HG03469 (cell line): Measurements from ENCODE around the gene DZIP3.
"Not testable (repeated sequence)": the region's sequence is repeated elsewhere in the genome, so short reads cannot be mapped to it uniquely, and the experiment has no call there.

Source experiments
- ATAC-seq: cut with Tn5 transposase; IDR thresholded peaks from one replicate; pipeline ENCODE4 v1.9.1; 2021; ENCODE audit warnings: mild to moderate bottlenecking, moderate library complexity, moderate number of reproducible peaks; ENCODE audit not compliant: unreplicated experiment

The DZIP3 gene

DNA sequence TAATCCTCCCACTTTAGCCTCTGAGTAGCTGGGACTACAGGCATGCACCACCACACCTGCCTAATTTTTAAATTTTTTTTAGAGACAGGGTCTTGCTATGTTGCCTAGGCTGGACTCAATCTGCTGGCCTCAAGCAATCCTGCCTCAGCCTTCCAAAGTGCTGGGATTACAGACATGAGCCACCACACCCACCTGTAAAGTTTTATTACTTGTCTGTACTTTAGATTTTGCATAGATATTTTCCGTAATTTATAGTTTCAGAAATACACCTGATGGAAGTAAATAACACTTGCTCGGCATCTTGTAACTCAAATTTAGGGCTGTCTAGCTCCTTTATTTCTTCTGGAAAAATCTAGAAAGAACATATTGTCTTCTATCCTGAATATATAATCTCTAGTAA is 5.8 kb downstream of the DZIP3 start:
- ATAC-seq: no peak

DNA sequence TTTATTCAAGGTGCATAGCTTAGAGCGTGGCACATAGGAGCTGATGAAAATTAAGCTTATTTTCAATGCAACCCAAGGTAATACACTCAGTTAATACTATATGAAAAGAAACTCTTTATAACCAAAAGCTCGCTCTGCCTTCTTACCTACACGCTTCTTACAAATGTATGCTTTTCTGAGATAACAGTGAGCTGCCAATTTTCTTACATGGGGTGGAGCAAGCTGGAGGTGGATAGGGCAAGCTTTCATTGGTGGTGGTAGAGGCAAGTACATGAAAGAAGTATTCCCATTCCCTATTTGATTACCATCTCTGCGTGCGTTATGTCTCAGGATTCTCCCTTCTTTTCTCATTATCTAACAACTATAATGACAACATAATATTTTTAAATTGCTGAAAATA is 8.9 kb downstream of the DZIP3 start:
- no peak for ATAC-seq

DNA sequence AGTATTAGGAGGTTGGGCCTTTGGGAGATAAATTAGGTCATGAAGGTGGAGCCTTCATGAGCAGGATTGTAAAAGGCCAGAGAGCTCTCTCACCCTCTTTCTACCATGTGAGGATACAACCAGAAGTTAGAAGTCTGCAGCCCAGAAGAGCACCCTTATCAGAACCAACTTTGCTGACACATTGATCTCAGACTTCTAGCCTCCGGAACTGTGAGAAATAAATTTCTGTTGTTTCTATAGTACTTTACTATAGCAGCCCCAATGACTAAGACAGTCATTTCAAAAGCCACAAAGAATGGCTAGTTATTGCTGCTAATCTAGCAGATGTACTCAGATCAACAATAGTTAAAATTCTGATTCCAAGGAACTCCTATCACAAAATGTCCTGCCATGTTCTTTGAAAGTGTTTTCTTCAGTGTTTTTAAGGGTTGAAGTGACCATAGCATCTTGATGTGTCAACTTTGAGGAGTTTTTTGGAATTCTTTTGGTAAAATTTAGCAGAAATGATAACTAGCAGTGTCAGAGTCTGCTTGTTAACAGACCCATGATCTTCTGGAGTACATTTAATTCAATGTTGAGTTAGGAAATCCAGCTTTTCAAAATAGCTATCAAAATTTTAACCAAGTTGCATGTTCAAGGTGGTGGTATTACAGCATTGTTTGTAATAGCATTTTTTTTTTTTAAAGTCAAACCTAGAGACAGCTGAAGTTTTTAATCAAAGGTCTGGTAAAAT is 10.3 kb downstream of the DZIP3 start:
- no peak for ATAC-seq

DNA sequence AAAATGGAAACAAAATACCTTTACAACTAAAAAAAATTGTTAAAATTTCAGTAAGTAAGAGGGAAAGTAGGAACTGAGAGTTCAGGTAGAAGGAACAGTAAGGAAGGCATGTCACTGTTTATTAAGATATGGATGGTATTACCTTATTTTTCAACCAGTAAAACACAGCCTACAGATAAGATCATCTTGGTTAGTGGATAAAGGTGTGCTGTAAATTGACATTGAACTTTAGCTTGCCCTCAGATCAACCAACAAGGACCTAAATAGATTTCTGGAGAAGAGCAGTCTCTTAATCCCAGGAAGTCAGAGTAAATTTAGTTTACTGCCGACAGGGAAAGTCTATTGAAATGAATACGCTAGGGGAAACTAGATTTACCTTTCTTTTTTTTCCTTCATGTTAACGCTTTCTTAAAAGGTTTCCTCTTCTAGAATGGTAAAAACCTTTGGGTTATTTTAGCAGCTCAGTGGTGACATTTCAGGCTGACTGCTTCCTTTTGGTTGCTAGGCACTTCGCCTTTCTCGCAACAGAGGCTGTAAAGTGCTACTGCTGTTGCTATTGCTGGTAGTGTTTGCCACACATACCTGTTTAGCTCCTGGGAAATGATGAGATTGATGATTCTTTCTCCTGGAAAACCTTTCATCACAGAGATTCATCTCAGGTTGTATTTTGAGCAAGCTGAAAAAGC is 12.9 kb downstream of the DZIP3 start:
- ATAC-seq: peak; percentile 55

DNA sequence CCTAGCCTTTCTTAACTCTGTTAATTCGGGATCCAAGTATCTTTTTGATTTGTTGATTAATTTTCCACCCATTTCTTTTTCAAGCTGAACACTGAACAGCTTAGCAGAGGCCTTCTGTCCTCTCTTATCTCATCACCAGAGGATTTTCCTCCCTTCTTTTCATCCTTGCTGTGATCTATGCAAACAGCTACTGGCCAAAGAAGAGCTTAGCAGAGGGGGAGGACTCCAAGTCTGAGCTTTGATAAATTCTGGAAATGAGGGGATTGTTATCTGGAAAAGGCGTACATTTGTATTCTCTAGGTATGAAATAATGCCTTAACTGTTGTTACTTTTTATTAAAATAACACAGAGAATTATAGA is 13.4 kb downstream of the DZIP3 start:
- ATAC-seq: no peak

DNA sequence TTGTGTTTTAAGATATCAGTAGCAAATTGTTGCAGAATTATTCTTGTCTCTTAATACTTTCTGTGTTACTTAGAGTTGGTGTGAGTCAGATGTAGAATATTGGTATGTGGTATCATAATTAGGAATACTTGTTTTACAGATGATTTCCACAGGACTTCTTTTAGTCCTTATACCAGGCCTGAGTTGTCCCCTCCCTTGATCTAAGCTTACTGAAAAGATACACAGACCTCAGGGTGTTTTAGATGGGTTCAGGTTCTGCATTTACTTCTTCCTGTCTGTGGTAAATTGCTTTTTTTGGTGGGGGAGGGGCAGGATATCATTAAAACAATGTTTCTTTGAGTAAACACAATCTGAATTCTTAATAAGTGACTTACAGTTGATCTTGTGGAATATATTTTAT is 14.2 kb downstream of the DZIP3 start:
- no peak for ATAC-seq

DNA sequence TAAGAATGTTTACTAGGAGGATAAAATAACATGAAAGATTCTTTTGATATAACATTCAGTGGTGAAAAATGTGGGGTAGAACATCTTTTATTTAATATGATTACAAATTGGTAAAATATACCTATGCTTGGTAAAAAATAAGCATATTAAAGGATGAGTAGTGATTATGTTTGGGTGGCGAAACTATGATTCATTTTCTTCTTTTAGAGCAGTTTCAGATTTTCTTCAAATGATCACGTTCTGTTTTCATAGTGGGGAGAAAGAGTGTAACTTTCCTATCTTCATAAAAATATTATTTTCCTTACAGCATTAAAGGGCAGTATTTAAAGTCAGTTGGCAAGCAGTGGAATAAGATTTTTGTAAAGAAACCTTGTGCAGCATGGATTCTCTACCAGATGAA is 15.5 kb downstream of the DZIP3 start:
- no peak for ATAC-seq

DNA sequence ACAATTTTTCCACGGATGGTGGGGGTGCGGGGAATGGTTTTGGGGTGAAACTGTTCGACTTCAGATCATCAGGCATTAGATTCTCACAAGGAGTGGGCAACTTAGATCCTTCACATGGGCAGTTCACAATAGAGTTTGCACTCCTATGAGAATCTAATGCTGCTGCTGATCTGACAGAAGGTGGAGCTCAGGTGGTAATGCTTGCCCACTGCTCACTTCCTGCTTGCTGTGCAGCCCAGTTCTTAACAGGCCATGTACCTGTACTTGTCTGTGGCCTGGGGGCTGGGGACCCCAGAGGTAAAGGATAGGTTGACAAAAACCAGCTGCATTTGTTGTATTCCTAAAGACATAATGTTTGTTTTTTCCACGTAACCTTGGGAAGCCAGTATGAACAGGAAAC is 16.0 kb downstream of the DZIP3 start:
- no peak for ATAC-seq

DNA sequence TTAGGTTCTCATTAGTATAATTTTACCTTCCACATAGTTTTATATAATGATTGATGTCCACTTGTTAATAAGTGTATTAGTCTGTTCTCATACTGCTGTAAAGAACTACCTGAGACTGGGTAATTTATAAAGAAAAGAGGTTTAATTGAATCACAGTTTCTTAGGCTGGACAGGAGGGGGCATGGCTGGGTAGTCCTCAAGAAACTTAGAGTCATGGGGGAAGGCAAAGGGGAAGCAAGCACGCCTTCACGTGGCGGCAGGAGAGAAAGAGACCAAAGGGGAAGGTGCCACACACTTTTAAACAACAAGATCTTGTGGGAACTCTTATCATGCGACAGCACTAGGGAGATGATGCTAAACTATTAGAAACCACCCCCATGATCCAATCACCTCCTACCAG is 19.2 kb downstream of the DZIP3 start:
- no peak for ATAC-seq

DNA sequence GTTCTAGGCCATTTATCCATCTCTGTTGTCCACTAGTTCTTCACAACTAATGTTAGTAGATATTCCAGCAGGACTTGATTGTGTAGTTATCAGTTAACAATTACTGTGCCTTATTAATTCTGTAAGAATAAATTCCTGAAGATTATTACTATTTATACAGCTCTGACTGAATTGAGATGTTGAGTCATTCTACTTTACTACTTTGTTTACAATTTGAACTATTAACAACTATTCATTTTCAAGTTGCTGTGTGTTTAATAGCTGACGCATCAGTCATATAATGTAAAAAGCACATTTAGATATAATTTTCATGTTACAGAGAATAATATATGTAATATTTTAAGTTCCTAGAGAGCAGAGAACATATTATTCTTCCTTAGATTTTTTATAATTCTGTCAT is 21.1 kb downstream of the DZIP3 start:
- ATAC-seq: no peak

DNA sequence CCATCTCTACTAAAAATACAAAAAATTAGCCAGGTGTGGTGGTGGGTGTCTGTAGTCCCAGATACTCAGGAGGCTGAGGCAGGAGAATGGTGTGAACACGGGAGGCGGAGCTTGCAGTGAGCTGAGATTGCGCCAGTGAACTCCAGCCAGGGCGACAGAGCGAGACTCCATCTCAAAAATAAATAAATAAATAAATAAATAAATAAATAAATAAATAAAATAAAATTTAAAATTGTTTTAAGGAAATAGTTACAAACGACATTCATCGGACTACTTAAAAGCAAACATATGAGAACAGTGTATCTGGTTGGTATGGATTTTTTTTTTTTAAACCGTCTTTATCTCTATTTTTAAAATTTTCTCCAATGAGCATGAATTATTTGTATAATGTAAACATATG is 26.6 kb downstream of the DZIP3 start:
- ATAC-seq: not testable (repeated sequence)

DNA sequence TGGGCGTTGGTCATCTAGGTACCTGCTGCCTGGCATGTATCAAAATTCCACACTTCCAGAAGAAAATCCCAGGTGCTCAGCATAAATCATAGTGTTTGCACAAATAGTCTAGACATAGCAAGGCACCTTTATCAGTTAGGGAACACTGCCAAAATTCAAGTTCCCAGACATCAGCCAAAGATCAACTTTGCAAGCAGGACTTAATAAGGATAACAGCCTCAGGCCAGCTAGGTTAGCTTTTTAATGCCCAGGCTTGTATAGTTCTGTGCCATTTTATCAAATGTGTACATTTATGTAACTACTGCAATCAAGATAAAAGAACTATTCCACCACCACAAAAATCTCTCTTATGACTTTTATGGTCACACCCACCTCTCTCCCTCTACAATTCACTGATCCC is 30.7 kb downstream of the DZIP3 start:
- ATAC-seq: no peak

DNA sequence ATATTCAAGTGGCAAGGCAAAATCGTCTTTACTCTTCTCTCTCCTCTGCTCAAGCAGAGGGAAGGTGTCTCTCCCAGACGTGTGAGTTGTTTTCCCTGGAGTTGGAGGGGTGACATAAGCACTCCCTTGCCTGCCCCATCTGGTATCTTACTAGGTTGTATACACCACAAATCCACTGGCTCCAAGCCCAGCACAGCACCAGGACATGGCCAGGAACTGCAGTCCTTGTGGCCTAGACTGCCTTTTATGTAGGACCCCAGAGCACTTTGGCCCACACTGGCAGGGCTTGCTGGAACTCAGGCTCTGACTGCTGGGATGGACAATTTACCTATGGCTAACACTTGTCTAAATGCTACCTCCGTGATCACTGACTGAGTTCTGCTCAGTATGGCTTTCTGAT is 34.0 kb downstream of the DZIP3 start:
- no peak for ATAC-seq

DNA sequence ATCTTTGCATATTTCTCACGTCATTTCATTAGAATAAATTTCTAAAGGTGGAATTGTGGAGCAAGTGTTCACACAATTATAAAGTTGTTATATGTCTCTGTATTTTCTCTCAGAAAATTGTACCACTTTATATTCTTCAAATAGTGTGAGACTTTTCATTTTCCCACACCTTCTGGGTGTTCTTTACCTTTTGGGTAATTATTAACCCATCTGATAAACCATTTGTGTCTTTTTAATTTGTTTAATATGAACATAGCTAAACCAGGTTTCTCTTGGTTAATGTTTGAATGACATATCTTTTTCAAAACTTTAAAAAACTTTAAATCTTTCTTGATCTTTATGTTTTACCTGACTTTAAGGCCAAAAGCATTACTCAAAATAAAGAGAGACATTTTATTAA is 40.5 kb downstream of the DZIP3 start:
- ATAC-seq: no peak

DNA sequence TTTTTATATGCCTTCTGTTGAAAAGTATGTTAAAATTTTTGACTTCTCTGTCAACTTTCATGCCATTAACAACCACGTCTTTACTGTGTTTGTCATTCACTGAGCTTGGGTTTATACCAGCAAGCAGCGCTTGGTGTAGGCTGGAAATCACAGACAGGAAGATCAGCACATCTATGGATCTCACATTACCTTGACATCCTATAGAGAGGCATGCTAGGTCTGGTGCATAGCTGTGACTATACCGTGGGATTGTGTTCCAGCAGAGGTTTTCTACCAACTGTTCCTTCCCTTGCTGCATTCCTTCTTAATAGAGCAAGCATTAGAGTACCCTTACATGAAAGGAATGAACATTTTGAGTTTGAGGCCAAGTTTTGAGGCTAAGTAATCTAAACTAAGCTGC is 53.0 kb downstream of the DZIP3 start:
- ATAC-seq: no peak

DNA sequence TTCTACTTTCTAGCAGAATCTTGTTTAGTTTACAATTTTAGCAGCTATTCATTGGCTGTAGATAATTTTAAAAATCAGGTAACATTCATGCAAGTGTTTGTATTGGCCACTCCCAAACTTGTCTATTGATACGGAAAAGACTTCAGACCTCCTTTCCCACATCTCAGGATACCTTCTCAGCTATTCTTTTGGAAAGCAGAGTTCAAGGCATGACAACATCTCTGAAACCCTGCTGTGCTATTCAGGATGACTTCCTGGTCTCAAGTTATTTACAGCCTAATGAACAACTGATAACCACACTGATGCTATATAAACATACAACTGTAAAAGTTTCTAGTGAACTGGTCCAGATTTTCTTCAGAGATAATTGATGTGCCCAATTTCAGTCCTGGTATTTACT is 55.8 kb downstream of the DZIP3 start:
- ATAC-seq: no peak

DNA sequence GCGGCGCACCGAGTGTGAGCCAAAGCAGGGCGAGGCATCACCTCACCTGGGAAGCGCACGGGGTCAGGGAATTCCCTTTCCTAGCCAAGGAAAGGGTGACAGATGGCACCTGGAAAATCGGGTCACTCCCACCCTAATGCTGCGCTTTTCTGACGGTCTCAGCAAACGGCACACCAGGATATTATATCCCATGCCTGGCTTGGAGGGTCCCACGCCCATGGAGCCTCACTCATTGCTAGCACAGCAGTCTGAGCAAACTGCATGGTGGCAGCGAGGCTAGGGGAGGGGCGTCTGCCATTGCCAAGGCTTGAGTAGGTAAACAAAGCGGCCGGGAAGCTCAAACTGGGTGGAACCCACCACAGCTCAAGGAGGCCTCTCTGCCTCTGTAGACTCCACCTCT is 66.1 kb downstream of the DZIP3 start:
- not testable (repeated sequence) for ATAC-seq

DNA sequence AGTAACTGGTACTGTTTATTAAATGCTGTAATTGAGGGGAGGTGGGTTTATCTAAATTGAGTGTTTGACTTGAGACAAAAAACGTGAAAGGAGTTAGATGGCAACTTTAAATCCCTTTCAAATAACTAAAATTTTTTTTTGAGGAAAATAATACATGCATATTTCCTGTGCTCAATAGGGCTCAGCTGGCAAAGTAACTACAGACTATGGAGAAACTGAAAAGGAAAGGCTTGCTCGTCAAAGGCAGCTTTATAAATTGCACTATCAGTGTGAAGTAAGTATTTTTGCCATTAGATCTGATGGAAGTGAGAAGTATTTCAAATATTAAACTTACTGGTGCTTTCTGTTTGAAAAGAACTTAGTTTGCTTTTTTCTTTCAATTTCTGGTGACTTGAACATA is 72.2 kb downstream of the DZIP3 start:
- no peak for ATAC-seq

DNA sequence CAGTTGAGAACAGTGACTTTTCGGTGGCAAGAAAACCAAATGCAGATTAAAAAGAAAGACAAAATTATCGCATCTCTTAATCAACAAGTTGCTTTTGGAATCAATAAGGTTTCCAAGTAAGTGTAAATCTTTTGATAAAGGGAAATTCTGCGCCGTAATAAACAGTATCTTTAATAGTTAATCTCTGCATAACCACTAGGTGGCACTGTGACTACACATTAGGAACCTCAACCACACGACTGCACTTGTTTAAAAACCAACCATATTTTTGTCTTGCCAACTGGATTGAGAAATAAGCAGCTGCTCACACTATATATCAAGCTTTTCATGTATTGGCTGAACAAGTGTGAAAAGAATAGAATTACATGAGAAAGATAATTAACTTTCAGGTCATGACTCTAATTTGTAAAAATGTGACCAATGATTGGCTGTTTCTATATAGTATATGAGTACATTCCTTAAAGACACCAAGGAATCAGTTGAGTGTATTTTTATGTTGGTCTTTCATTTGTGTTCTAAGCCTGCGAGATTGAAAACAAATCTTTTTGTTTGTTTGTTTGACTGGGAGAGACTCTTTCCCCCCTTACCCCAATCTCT is 72.7 kb downstream of the DZIP3 start:
- ATAC-seq: peak; percentile 72

DNA sequence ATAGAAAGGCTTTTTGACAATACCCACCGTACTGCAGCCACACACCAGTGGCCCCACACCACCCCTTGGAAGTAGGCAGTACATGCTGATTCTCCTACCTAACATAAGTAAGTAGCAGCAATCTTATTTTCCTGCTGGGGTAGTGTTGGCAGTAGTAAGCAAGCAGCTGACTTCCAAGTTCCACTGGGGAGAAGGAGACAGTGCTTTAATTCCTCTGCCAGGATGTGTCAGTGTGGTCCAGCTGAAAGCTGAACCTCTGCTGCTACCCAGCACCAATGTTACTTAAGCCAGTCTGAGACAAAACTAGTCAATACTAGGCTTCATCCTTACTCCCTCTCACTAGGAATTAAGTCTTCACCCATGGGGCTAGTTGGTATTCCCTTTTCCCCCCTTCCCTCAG is 74.7 kb downstream of the DZIP3 start:
- no peak for ATAC-seq

DNA sequence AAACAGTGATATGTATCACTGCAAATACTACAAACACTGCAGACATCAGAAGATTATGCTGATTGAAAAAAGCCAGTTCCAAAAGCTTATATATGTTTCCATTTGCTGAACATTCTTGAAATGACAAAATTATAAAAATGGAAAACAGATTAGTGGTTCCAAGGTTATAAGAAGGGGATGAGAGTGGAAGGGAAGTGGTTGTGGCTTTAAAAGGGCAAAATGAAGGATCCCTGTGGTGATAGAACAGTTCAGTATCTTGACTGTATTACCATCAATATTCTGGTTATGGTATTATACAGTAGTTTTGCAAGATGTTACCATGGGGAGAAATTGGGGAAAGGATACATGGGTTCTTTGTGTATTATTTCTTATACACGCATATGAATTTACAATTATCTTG is 77.8 kb downstream of the DZIP3 start:
- no peak for ATAC-seq

DNA sequence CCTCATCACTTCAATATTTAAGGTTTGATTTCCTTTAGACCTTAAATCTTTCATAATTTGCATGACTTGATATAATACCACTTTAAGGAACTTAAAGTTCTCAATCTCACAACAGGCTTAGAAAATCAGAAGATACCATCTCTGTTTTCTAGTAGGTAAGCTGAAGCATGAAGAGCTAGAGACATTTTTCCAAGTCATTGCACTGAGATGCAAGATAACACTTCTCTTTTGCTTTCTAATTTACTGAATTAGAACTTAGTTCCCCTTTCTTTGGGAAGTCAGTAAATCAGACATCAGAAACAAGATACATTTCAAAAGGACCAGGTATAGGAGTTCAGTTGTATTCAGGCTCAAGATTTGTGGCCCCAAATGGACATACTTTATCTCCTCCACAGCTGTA is 79.7 kb downstream of the DZIP3 start:
- ATAC-seq: peak; percentile 65
